ENCODE measurements around the gene ZFP64. TPM values are rescaled to one million over a fixed set of nuclear protein-coding genes. Genes with fewer than 3 reads are reported as not detected.
"Not testable (repeated sequence)": the region's sequence is repeated elsewhere in the genome, so short reads cannot be mapped to it uniquely, and the experiment has no call there.

Gene ZFP64
- total RNA-seq: 8.3 and 10.0 TPM in 2 replicates

DNA sequence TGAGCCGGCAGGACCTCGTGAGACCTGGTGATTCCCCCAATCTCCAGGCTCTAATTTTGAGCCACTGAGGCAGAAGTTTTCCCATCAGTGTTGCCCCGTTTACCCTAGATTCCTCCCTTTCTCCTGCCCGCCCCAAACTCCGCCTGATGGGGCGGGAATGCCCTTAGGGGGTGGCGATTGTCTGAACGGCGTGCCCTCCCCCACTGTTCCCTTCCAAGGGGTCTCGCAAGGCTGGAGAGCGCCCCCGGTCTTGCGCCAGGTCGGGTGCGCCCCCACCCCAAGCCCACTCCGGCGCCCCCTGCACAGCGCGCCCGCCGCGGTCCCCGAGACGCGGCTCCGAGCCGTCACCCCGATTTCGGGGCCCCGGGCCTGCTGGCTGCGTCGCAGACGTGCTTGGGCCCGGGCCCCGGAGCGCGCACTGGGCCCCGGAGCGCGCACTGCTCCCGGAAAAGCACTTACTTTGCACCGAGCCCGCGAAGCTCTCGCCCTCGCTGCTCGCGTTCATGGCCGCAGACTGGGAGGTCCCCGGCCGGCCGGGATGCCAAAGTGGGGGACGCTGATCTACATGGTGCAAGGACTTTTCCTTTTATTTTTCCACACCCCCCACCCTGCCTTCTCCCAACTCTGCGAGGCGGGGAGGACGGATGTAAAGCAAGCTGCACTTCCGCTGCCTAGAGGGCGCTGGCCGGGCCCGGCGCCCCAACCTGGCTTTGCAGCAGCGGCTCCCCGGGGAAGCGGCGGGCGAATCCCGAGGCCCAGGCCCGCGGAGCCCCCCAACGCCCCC, at the start of gene ZFP64:
TSS of gene ZFP64 (minus strand) at position 648 of the 784 bp plus-strand sequence. CDS start at position 505, 143 bp downstream.
- intact Hi-C loops (cut with micrococcal nuclease): loop anchor here (5.0 kb wide), 2 partner anchors 221 to 789 kb away; no protein-coding TSS in a partner anchor

DNA sequence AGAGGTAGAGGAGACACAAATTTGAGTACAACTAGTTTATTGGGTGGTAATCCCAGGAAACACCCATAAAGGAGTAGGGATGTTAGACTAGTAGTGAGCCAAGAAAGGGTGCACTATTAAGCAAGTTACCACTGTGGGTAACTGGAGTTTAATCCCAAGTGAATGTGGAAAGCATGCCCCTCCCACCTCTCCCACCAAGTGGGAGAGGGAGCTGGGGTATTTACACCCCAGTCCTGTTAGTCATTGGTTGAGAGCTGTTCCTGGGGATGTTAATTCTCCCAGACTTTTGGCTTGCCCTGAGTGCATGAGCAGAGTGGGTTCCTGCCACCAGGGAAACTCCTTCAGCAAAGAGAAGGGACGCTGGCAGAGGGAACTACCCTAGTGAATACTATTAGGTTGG, 49.2 kb upstream of the ZFP64 start:
- intact Hi-C loops (cut with micrococcal nuclease): no loop called here

DNA sequence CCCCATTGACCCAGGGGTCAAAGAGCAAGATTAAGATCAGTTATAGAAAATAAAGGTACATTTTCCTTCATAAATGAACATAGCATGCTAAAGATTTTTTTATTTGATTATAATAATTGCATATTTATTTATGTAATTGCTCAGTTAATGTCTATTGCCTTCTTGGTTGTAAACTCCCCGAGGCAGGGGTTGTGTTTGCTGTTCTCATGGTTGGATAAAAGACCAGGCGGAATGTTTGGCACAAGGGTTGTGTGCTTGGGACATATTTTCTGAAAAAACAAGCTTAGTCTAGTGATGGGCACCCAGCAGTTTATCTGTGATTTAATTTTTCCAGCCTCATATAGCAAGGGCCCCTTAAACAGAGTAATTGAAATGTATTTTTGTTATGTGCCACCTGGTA, 47.5 kb upstream of the ZFP64 start:
- intact Hi-C loops (cut with micrococcal nuclease): no loop called here

DNA sequence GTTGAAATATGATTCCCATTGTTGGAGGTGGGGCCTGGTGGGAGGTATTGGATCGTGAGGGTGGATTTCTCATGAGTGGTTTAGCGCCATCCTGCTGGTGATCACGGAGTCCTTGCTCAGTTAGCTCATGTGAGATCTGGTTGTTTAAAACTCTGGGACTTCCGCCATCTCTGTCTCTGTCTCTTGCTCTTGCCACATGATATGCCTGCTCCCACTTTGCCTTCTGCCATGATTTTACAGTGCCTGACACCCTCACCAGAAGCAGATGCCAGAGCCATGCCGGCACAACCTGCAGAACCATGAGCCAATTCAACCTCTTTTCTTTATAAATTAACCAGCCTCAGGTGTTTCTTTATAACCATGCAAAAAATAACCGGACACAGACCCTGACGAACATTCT, 44.7 kb upstream of the ZFP64 start:
- intact Hi-C loops (cut with micrococcal nuclease): no loop called here

DNA sequence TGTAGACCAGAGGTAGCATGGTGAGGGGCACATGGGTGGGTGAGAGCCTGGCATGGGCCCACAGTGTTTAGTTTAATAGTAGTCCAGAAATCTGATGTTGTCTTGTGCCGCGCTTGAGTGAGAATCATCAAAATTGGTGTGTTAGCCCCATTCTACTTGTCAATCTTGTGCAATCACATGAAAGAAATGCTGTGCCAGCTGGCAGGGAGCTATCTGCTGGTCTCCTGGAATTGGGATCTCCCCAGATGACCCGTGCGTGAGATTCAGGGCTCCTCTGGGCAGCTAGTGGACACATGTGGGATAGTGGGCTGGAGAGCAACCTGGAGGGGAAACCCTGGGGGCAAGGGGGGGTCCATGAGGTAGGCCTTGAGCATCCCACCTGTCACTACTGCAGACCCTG, 43.5 kb upstream of the ZFP64 start:
- intact Hi-C loops (cut with micrococcal nuclease): no loop called here

DNA sequence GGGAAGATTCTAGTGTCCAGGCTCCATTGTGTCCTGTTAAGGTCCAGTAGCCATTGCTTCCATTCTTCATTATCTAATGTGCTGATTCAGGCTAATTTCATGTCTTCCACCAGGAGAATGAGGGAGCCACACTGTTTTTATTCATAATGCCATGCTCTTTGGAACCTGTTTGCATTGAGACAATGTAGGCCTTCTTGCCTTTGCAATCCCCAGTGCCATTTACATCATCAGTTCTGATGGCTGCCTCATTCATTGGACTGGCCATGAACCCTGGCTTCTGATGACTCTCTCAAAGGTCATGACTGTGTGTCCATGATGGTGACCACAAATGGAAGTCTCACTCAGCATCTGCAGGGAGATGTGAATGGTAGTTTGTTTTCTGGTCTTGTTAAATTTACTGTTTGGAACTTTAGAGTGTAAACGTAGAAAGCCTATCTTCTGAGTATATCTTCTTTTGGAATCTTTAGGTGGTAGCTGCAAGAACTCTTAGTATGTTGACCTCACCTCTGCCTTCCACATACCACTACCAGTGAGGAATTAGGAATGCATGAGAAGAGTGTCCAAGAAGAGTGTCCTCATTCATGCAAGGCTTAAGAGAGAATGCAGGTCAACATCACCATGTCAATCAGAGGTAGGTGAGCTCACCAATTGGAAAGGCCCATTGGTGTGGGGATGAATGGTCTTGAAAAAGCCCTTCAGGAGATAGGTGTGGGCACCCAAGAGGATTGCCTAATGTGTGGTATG, 42.9 kb upstream of the ZFP64 start:
- intact Hi-C loops (cut with micrococcal nuclease): no loop called here

DNA sequence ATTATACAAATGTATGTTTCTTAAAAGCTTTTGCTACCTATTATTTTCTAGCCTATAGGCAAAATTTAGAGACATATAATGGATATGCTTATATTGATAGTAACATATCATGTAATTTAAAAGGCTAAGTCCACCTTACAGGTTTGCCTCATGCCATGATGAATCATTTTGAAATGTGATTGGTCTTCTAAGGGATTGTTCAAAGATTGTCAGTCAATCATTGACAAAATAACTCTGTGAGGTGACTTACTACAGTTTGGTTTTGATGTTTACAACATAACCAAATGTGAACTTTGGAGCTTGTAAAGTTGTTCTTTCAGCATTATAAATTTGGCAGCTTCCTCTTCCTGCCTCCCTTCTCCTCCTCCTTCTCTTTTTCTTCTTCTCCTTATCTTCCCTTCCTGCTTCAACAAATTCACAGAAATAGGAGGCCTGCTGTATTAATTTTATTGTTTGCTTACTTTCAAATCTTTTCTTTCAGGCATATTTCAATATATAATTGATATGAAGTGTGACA, 39.7 kb upstream of the ZFP64 start:
- intact Hi-C loops (cut with micrococcal nuclease): no loop called here

DNA sequence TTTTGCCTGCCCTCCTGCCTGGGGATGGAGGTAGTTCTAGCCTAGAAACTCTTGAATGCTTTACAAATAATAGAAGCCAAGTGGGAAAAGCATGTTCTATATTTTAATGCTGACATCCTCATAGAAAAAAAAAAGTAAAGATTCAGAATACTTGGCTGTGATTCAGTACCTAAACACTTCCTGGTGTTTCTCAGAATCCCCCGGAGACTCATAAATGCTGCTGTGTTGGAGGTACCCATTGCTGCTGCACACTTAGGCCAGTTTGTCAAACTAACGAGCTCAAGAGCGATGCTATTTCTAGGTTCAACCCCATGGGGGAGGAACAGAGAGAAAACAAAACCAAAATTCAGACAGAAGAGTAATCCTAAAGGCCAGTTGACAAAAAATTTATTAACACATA, 38.8 kb upstream of the ZFP64 start:
- intact Hi-C loops (cut with micrococcal nuclease): no loop called here

DNA sequence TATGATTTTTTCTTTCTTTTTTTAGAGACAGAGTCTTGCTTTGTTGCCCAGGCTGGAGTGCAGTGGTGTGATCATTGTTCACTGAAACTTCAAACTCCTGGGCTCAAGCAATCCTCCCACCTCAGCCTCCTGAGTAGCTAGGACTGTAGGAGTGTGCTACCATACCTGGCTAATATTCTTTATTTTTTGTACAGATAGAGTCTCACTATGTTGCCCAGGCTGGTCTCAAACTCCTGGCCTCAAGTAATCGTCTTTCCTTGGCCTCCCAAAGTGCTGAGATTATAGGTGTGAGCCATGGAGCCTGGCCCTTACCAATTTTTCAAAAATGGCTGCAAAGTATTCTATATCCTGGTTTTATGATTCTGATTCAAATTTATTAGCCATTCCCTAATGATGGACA, 37.8 kb upstream of the ZFP64 start:
- intact Hi-C loops (cut with micrococcal nuclease): not testable (repeated sequence)

DNA sequence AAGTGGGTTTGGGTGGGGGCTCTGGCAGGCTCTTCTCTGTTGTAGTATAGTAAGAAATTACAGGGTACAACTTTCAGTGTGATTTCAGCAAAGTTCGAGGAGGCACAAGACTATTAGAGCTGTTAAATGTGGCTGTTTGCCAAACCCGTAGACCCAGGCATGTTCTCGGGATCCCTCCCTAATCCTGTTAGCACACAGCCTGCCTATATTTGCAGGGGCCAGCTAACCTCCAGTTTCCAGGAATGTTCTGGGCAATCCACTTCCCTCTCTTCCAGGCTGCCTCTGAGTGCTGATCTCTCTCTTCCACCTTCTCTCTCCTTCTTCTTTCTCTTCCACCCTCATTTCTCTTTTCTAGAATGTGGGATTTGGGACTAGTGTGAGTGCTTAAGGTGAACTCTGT, 34.8 kb upstream of the ZFP64 start:
- intact Hi-C loops (cut with micrococcal nuclease): no loop called here

DNA sequence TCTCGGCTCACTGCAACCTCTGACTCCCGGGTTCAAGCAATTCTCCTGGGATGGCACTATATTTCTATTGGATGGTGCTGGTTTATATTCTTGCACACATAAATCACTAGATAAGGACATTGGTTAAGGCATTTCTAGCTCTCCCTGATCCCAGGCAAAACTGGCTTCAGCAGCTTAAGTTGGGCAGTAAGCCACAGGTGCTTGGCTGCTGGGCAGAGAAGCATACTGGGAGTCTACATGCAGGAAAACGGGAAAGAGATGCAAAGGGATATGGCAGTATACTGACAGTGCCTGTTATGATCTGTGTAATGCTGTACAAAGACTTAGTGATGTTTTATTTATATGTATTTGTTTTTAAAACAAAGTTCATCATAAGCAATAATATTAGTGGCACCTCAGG, 33.3 kb upstream of the ZFP64 start:
- intact Hi-C loops (cut with micrococcal nuclease): no loop called here

DNA sequence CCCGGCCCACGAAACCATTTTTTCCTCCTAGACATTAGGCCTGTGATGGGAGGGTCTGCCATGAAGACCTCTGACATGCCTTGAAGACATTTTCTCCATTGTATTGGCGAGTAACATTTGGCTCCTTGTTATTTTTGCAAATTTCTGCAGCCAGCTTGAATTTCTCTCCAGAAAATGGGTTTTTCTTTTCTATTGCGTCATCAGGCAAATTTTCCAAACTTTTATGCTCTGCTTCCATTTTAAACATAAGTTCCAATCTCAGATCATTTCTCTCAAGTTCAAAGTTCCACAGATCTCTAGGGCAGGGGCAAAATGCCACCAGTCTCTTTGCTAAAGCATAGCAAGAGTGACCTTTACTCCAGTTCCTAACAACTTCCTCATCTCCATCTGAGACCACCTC, 29.8 kb upstream of the ZFP64 start:
- intact Hi-C loops (cut with micrococcal nuclease): not testable (repeated sequence)

DNA sequence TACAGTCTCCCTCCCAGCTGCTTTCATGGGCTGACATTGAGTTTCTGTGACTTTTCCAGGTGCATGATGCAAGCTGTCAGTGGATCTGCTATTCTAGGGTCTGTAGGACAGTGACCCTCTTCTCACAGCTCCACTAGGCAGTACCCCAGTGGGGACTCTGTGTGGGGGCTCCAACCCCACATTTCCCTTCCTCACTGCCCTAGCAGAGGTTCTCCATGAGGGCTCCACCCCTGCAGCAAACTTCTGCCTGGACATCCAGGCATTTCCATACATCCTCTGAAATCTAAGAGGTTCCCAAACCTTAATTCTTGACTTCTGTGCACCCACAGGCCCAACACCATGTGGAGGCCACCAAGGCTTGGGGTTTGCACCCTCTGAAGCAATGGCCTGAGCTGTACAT, 29.3 kb upstream of the ZFP64 start:
- intact Hi-C loops (cut with micrococcal nuclease): not testable (repeated sequence)

DNA sequence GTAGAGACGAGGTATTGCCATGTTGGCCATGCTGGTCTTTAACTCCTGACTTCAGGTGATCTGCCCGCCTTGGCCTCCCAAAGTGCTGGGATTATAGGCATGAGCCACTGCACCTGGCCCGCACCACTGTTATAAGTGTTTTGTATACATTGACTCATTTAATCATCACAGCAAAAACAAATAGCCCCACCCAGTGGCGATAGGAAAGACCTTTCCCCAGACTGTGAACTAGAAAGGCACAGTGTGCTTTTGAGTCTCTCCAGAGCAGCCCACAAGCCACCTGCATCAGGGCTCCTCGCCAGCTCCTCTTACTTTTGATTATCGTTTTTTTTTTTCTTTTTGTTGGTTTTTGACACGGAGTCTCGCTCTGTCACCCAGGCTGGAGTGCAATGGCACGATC, 27.9 kb upstream of the ZFP64 start:
- intact Hi-C loops (cut with micrococcal nuclease): no loop called here

DNA sequence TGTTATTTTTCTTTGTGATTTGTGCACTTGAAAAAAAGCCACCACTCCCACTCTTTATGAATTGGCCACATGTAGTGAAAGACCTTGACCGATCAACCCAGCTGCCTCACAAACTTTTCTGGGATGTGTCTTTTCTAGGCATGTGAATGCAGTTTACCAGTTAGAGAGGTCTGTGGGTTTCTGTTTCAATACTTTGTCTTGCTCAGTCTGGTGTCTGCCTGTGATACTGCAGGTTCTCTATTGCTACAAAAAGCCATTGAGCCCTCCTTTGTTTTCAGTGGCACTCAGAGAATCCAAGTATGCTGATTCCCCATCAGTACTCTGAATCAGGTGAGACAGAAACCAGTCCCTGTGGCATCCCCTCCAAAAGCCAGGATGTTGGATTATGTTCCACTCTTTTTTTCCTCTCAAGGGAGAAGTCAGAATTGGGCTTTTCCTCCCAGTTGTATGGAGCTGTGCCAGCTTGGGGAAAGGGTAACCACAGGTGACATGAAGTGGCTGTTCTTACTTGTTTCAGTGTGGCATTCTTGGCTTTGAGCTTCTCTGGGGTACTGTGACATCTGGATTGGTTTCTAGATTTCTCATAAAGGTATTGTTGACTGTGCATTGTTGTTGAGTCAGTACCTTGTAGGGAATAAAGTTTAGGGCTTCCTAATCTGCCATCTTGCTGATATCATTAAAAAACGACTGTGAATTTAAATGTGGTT, 26.3 kb upstream of the ZFP64 start:
- intact Hi-C loops (cut with micrococcal nuclease): no loop called here

DNA sequence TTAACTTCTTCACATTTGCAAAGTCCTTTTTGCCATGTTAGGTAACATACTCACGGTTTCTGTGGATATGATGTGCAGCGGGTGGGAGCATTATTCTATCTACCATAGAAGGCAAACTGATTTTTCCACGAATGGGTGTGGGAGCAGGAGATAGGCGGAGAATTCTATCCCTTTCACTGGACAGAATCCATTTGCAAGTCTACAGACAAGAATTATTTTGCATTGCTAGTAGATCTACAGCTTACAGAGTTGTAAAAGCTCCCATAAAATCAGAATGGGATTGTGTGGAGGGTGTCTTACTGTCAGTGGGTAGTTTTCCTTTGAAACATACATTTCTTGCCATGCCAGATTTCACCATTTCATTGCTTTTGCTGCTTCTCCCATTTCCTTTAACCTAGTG, 22.4 kb upstream of the ZFP64 start:
- intact Hi-C loops (cut with micrococcal nuclease): no loop called here

DNA sequence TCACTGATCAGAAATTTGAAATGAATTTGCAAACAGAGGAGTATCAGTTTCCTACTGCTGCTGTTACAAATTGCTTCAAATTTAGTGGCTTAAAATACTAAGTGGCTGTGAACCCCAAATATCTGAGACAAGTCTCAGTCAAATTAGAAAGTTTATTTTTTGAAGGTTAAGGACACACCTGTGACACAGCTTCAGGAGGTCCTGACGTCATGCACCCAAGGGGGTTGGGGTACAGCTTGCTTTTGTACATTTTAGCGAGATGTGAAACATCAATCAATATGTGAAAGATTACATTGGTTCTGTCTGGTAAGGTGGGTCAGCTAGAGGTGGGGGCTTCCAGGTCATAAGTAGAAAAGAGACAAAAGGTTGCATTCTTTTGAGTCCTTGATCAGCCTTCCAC, 21.4 kb upstream of the ZFP64 start:
- intact Hi-C loops (cut with micrococcal nuclease): no loop called here

DNA sequence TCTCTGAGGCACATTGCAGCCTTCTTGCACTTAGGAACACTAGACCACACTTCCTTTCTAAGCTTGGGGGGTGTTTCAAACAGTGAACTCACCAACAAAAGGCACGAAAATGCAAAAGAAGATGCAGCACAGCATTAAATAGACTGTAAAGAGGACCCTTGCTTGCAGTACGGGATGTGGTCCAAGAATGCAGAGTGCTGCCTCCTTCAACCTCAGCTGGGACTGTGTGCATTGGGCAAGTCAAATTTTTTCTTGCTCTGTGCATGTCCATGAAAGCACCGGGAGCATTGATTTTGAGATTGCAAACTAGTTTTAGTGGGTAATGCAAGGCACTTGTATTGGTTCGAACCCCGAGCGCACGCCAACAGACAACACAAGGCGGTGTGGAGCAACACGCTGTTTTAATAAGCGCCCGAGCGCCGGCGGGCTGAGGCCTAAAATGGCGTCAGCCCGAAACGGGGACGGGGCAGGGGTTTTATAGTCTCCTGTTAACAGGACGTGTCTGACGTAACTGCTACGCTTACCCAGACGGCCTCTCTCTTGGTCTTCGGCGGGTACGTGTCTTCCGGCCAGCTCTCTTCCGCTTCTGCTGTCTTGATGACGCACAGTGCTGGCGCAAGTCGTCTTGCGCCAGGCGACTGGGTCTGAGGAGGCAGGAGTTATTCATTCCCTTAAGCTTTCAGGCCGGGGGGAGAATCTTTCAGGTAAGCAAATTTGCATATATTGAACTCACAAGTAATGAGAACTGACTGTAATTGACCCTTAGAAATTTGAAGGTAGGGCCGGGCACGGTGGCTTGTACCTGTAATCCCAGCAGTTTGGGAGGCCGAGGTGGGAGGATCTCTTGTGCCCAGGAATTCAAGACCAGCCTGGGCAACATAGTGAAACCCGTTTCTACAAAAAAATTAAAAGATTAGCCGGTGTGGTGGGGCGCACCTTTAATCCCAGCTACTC, 18.7 kb upstream of the ZFP64 start:
- intact Hi-C loops (cut with micrococcal nuclease): no loop called here

DNA sequence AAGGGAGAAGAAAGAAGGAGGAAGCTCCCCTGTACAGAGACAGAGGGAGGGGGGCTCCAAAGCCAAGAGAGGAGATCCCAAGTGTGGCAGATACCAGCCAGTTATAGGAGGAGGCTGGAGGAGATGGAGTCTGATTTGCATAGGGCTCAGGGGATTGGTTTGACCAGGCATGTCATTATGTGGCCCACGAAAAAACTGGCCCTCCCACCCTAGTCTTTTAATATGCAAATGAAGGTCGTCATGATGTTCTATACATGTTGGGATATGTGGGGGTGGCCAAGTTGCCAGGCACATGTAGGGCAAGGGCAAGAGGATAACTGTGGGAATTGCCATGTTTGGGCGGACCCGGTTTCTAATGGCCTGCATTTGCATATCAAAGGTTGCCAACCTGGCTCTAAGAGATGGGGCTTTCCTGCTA, 17.6 kb upstream of the ZFP64 start:
- intact Hi-C loops (cut with micrococcal nuclease): no loop called here

DNA sequence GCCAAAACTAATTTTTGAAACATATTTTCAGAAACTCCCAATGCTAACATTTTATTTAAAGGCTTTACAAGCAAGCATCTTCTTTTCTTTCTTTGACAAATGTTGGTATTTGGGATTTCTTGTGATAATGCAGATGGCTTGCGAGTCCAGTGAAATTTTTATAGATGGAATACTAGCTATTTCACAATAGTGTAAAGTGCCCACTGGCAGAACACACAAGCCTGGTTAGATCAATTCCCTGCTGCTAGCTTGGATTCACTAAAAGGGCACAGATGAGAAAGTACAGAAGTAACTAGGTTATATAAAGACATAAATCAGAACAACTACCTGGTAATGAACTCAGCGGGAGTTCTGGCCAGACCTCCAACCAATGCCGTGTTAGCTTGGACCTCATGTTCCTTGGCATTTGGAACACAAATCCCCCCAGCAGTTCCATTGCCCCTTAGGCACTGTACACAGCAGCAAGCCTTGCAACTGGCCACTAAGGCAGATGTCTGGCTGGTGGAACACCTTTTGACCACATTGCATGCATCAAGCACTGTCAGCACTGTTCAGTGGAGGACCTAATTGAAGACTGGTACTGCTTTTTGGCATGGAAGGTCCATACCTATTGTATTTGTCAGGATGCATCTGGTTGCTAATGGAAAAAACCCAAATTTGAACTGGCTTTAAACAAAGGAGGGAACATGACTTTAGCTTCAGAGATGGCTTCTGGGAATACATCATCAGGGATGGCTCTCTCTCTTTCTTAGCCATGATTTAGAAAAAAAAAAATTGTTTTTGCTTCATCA, 15.6 kb upstream of the ZFP64 start:
- intact Hi-C loops (cut with micrococcal nuclease): no loop called here
